ENCODE data around the gene SCRN2. TPM values are rescaled to one million over a fixed set of nuclear protein-coding genes. Genes with fewer than 3 reads are reported as not detected.

The SCRN2 gene
- 49.8 and 56.3 TPM in 2 replicates for total RNA-seq

GRCh38 chr17:47840742-47841487, at the start of gene SCRN2:
TSS of gene SCRN2 (minus strand) at chr17:47841273. CDS start at chr17:47840843, 430 bp downstream.

GRCh38 chr17:47850692-47851573, 9.9 kb upstream of the SCRN2 start, which contains the start of gene SP6:
TSS of gene SP6 (minus strand) at chr17:47851163. CDS start at chr17:47848429, 2,734 bp downstream.

GRCh38 chr17:47831003-47831933, 9.8 kb downstream of the SCRN2 start, which contains the start of the genes LRRC46 and MRPL10:
TSS of gene LRRC46 (plus strand) at chr17:47831670. CDS start at chr17:47831990, 320 bp downstream.
TSS of gene MRPL10 (minus strand) at chr17:47831541. CDS start at chr17:47831511, 30 bp downstream.

DNA sequence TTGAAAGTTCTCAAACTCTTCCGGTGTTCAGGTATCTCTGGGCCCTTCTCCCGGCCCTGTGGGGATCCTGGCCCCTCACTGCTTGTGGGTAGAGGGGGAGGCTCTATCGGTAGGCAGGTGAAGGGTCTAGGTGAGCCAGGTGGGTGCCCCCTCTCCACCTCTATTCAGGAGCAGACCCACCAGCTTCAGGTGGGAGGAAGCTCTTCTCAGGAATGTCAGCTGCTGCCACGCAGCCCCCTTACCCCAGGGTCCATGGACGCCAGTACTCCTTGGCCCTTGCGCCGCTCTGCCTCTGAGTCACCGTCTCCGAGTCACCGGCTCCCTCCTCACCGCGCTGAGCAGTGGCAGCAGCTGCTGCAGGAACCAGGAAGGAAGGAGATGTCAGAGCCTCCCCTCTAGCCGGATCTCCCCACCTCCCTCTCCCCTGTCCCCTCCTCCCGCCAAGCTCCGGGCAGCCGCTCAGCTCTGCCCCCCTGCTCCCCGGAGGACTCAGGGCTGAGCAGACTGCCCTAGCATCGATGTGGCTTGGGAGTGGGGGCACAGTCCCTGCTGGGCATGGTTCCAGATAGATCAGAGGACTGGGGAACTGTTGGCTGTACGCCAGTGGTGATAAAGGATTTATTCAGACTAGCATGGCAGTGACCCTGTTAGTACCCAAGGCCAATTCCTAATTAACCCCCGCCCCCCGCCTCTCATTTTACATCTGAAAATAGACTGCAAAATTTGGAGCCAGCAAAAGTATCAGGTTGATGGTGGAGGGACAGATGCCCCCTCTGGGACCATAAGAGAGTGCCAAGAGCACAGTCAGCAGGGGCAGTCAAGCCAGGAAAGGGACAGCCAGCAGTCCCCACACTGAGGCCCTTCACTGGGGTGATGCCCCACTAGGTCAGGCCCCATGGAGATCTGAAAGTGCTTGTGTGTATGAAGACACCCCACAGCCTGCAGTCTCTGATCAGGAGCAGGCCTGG, 19.4 kb downstream of the SCRN2 start, which contains the start of gene OSBPL7:
OSBPL7 (minus strand) TSS at position 371 of the 968 bp plus-strand sequence. CDS start 1,516 bp downstream, outside the sequence.

Other genes starting within 250 kb of the SCRN2 start
- gene KPNB1, start 191.4 kb downstream of the SCRN2 start, total RNA-seq = 174 and 196 TPM in 2 replicates
- gene TBKBP1, start 147.1 kb downstream of the SCRN2 start, total RNA-seq = 8.2 and 8.7 TPM in 2 replicates
- gene TBX21, start 108.0 kb downstream of the SCRN2 start, total RNA-seq = not detected in 2 replicates
- 12.0 and 16.6 TPM in 2 replicates for gene OSBPL7, start 19.5 kb downstream of the SCRN2 start, total RNA-seq
- 18.0 and 27.6 TPM in 2 replicates for gene MRPL10, start 9.7 kb downstream of the SCRN2 start, total RNA-seq
- gene LRRC46, start 9.6 kb downstream of the SCRN2 start, total RNA-seq = not detected in 2 replicates
- under 0.01 TPM in 2 replicates for gene SP6, start 9.9 kb upstream of the SCRN2 start, total RNA-seq
- 0.32 and 2.1 TPM in 2 replicates for gene SP2, start 55.0 kb upstream of the SCRN2 start, total RNA-seq
- 12.6 and 19.5 TPM in 2 replicates for gene PNPO, start 100.3 kb upstream of the SCRN2 start, total RNA-seq
- not detected in 2 replicates for gene PRR15L, start 116.6 kb upstream of the SCRN2 start, total RNA-seq
- gene CDK5RAP3, start 129.8 kb upstream of the SCRN2 start, total RNA-seq = 119 and 150 TPM in 2 replicates
- 102 and 129 TPM in 2 replicates for gene COPZ2, start 196.5 kb upstream of the SCRN2 start, total RNA-seq
- 78.8 and 104 TPM in 2 replicates for gene NFE2L1, start 207.1 kb upstream of the SCRN2 start, total RNA-seq

All from bronchial smooth muscle cell (primary cell).